ENCODE results near the gene KSR1. TPM values are rescaled to one million over a fixed set of nuclear protein-coding genes. Genes with fewer than 3 reads are reported as not detected.
"Not testable (repeated sequence)": the region's sequence is repeated elsewhere in the genome, so short reads cannot be mapped to it uniquely, and the experiment has no call there.

The KSR1 gene
- total RNA-seq (27.3 TPM), polyA plus RNA-seq (22.7 TPM)

- Histone ChIP-seq H3K27ac (ENCODE audit: low read depth) (peak within 1 kb of the TSS; percentile 59), H3K4me1 (ENCODE audit: insufficient read depth) (no peaks in the 10 kb centered on the region), H3K4me3 (ENCODE audit: low read depth, low read length) (peak within 1 kb of the TSS; percentile 83), H3K36me3 (ENCODE audit: insufficient read depth) (no peaks in the 10 kb centered on the region)
- DNase-seq (ENCODE audit: extremely low spot score): peak; percentile 80
- under 1% methylated on average over 87 of the region's 88 CpGs for WGBS
These were observed at the start of gene KSR1 for GRCh38 chr17:27455914-27456680. TSS of gene KSR1 (plus strand) at chr17:27456448. CDS start at chr17:27456644, 196 bp downstream.

GRCh38 chr17:27407916-27408864, 48.1 kb upstream of the KSR1 start:
- no peaks in the 10 kb centered on the region for H3K4me1 ChIP-seq (ENCODE audit: insufficient read depth)
- WGBS: 39% methylated on average over 6 of the region's 6 CpGs
- H3K27ac ChIP-seq (ENCODE audit: low read depth): no peak overlapping the region
- no peaks in the 10 kb centered on the region for H3K36me3 ChIP-seq (ENCODE audit: insufficient read depth)
- no peak overlapping the region for H3K4me3 ChIP-seq (ENCODE audit: low read depth, low read length)
- DNase-seq (ENCODE audit: extremely low spot score): no peak

- no peak overlapping the region for H3K27ac ChIP-seq (ENCODE audit: low read depth)
- no peaks in the 10 kb centered on the region for H3K36me3 ChIP-seq (ENCODE audit: insufficient read depth)
- 66% methylated on average over 4 of the region's 4 CpGs for WGBS
- DNase-seq (ENCODE audit: extremely low spot score): no peak
- no peaks in the 10 kb centered on the region for H3K4me1 ChIP-seq (ENCODE audit: insufficient read depth)
- H3K4me3 ChIP-seq (ENCODE audit: low read depth, low read length): no peak overlapping the region
These were observed 47.4 kb upstream of the KSR1 start for GRCh38 chr17:27408891-27409290.

- H3K4me3 ChIP-seq (ENCODE audit: low read depth, low read length); DNase-seq (ENCODE audit: extremely low spot score); H3K27ac ChIP-seq (ENCODE audit: low read depth); H3K36me3 ChIP-seq (ENCODE audit: insufficient read depth); H3K4me1 ChIP-seq (ENCODE audit: insufficient read depth): not testable (repeated sequence)
- 85% methylated on average over 9 of the region's 9 CpGs for WGBS
These were observed 44.1 kb upstream of the KSR1 start for GRCh38 chr17:27412158-27412557.

DNA sequence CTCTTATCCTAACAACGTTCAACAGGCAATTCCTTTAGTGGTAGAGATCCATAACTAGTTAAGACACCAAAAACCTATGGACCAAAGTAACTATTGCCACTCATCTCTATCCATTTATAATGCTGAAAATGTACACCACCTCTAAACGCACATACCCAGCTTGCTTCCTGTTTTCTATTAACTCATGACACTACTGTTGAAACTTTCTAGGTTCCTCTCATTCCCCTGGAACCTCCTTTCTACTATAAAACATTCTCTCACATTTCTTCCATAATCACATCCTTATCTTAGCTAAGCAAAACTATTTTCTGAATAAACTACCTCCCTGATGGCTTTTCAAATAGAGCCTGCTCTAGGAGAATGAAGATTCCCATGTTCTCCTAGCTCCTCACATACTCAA, 42.9 kb upstream of the KSR1 start:
- Histone ChIP-seq H3K36me3 (ENCODE audit: insufficient read depth) (no peaks in the 10 kb centered on the region), H3K27ac (ENCODE audit: low read depth) (no peak overlapping the region), H3K4me3 (ENCODE audit: low read depth, low read length) (no peak overlapping the region), H3K4me1 (ENCODE audit: insufficient read depth) (no peaks in the 10 kb centered on the region)
- 42% methylated on average over 2 of the region's 2 CpGs for WGBS
- DNase-seq (ENCODE audit: extremely low spot score): no peak

- 94% methylated on average over 3 of the region's 3 CpGs for WGBS
- Histone ChIP-seq H3K4me3 (ENCODE audit: low read depth, low read length) (no peak overlapping the region), H3K27ac (ENCODE audit: low read depth) (no peak overlapping the region), H3K4me1 (ENCODE audit: insufficient read depth) (no peaks in the 10 kb centered on the region), H3K36me3 (ENCODE audit: insufficient read depth) (no peaks in the 10 kb centered on the region)
- no peak for DNase-seq (ENCODE audit: extremely low spot score)
These were observed 42.5 kb upstream of the KSR1 start for GRCh38 chr17:27413792-27414191.

- no peak for DNase-seq (ENCODE audit: extremely low spot score)
- H3K4me3 ChIP-seq (ENCODE audit: low read depth, low read length): no peak overlapping the region
- H3K36me3 ChIP-seq (ENCODE audit: insufficient read depth): no peaks in the 10 kb centered on the region
- no peak overlapping the region for H3K27ac ChIP-seq (ENCODE audit: low read depth)
- H3K4me1 ChIP-seq (ENCODE audit: insufficient read depth): no peaks in the 10 kb centered on the region
- 80% methylated on average over 3 of the region's 3 CpGs for WGBS
These were observed 42.0 kb upstream of the KSR1 start for GRCh38 chr17:27414271-27414670.

DNA sequence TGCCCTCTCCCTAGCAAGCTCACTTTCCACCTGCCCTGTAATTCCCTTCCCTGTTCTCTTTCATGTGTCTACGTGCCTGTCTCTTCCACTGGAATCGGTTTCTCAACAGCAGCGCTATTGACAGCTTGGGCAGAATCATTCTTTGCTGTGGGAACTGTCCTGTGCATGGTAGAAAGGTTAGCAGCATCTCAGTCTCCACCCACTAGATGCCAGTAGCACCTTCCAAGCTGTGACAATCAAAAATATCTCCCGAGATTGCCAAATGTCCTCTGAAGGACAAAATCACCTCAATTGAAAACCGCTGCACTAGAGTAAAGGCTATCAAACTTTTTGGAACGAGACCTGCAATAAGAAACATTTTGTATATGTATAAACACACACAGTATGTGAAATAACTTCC, 41.6 kb upstream of the KSR1 start:
- H3K4me1 ChIP-seq (ENCODE audit: insufficient read depth): no peaks in the 10 kb centered on the region
- H3K4me3 ChIP-seq (ENCODE audit: low read depth, low read length): no peak overlapping the region
- 78% methylated on average over 6 of the region's 6 CpGs for WGBS
- no peak overlapping the region for H3K27ac ChIP-seq (ENCODE audit: low read depth)
- DNase-seq (ENCODE audit: extremely low spot score): no peak
- H3K36me3 ChIP-seq (ENCODE audit: insufficient read depth): no peaks in the 10 kb centered on the region

- Histone ChIP-seq H3K4me1 (ENCODE audit: insufficient read depth) (no peaks in the 10 kb centered on the region), H3K4me3 (ENCODE audit: low read depth, low read length) (no peak overlapping the region), H3K27ac (ENCODE audit: low read depth) (no peak overlapping the region), H3K36me3 (ENCODE audit: insufficient read depth) (no peaks in the 10 kb centered on the region)
- no peak for DNase-seq (ENCODE audit: extremely low spot score)
- whole genome bisulfite sequencing: 64% methylated on average over 6 of the region's 6 CpGs
These were observed 41.0 kb upstream of the KSR1 start for GRCh38 chr17:27415120-27415795.

DNA sequence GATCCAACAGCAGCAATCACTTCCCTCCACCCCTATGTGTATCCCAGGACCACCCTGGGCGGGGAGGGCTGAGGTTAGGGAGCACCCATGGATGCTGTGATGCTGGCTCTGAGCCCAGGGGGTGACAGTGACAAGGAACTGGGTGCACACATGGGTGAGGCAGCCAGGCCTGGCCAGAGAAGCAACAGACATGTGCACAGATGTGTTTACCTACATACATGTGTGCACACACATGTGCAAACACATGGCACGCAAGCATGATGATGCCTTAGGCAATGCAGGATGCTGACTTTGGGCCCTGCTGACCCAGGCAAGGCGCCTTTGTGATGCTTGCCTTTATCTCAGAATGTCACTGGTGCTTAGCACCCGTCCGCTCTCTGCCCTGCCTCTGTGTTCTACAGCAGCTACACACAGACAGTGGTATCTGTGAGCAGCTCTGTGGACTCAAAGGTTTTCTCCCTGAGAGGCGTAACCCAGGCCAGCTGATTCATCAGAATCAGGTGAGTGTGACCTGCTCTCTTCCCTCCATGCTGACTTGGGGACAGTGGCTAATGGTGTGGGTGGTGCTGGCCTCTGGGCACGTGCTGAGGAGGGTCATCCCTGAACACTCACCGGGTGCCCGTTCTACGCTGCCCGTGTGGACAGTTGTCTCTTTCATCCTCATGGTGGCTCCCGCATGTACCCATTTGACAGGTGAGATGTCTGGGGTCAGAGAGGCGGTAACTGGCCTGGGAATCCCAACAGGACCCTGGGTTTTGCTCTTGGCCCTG, 38.5 kb upstream of the KSR1 start:
- no peak overlapping the region for H3K27ac ChIP-seq (ENCODE audit: low read depth)
- H3K36me3 ChIP-seq (ENCODE audit: insufficient read depth): no peaks in the 10 kb centered on the region
- DNase-seq (ENCODE audit: extremely low spot score): no peak
- no peak overlapping the region for H3K4me3 ChIP-seq (ENCODE audit: low read depth, low read length)
- H3K4me1 ChIP-seq (ENCODE audit: insufficient read depth): no peaks in the 10 kb centered on the region
- 95% methylated on average over 13 of the region's 13 CpGs for WGBS

GRCh38 chr17:27418366-27418615, 38.0 kb upstream of the KSR1 start:
- WGBS: 94% methylated on average over 3 of the region's 3 CpGs
- H3K4me1 ChIP-seq (ENCODE audit: insufficient read depth): no peaks in the 10 kb centered on the region
- DNase-seq (ENCODE audit: extremely low spot score): no peak
- H3K27ac ChIP-seq (ENCODE audit: low read depth): no peak overlapping the region
- no peaks in the 10 kb centered on the region for H3K36me3 ChIP-seq (ENCODE audit: insufficient read depth)
- no peak overlapping the region for H3K4me3 ChIP-seq (ENCODE audit: low read depth, low read length)

GRCh38 chr17:27419156-27419555, 37.1 kb upstream of the KSR1 start:
- DNase-seq (ENCODE audit: extremely low spot score): no peak
- Histone ChIP-seq H3K36me3 (ENCODE audit: insufficient read depth) (no peaks in the 10 kb centered on the region), H3K27ac (ENCODE audit: low read depth) (no peak overlapping the region), H3K4me1 (ENCODE audit: insufficient read depth) (no peaks in the 10 kb centered on the region), H3K4me3 (ENCODE audit: low read depth, low read length) (no peak overlapping the region)
- 98% methylated on average over 4 of the region's 4 CpGs for WGBS

DNA sequence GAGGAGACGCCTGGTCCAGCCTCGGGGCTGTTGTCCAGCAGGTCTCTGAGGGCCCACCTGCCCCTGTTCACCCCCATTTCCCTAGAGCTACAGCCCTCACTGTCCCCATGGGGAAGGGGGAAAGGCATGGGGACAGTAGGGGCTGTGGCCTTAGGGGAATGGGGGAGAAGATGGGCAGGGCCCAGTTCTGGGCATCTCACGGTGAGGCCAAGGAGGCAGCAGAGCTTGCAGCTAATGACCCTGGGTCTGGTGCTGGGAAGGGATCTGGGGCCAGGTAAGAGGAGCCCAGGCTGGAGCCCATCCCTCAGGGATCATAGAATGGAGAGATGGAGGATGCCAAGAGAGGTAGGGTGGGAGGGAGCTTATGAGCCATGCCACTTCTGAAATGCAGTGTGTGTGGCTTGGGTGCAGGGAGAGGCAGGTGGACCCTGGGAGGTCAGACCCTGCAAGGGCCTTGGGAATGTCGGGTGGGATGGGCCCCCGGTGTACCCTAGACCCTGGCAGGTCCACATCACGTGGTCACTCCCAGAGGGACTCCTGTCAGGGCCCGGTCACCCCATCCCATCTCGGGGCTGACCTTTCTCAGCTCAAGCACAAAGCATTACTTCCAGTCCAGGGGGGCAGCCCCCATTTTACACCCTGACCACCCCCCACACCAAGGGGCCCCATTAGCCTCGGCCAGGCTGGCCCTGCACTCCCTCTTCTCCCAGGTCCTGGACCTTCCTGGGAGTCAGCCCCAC, 35.9 kb upstream of the KSR1 start:
- no peak for DNase-seq (ENCODE audit: extremely low spot score)
- Histone ChIP-seq H3K4me3 (ENCODE audit: low read depth, low read length) (no peak overlapping the region), H3K4me1 (ENCODE audit: insufficient read depth) (no peaks in the 10 kb centered on the region), H3K36me3 (ENCODE audit: insufficient read depth) (no peaks in the 10 kb centered on the region), H3K27ac (ENCODE audit: low read depth) (no peak overlapping the region)
- 93% methylated on average over 9 of the region's 9 CpGs for WGBS
